Suprapubic skin (tissue), 4 donors: ENCODE results near the gene KDM2B.

Experiments used
- POLR2A ChIP-seq, 2 donors: fragments of 450-650 bp; IDR thresholded peaks; one replicate each; pipeline ENCODE4 v1.6.1; 2017; ENCODE audit warnings: antibody characterized with exemption in 2 of 2, mild to moderate bottlenecking in 2 of 2, moderate library complexity in 2 of 2
- POLR2AphosphoS5 ChIP-seq, 3 donors: sonication (generic); formaldehyde crosslinking; IDR thresholded peaks; one replicate each; pipeline ENCODE4 v1.6.1; 2017; ENCODE audit warnings: antibody characterized with exemption in 3 of 3

- TF ChIP-seq POLR2AphosphoS5 (IDR thresholded peaks at IDR 0.05) (no peak), POLR2A (IDR thresholded peaks at IDR 0.05) (no peak)
Observed at GRCh38 chr12:121575952-121576625, 4.7 kb downstream of the KDM2B start.
